ENCODE measurements around the gene SCAF11. TPM values are rescaled to one million over a fixed set of nuclear protein-coding genes. Genes with fewer than 3 reads are reported as not detected.

The SCAF11 gene
- total and polyA plus RNA-seq, 2 experiments from 2014 or later: 57.3 to 129 TPM

DNA sequence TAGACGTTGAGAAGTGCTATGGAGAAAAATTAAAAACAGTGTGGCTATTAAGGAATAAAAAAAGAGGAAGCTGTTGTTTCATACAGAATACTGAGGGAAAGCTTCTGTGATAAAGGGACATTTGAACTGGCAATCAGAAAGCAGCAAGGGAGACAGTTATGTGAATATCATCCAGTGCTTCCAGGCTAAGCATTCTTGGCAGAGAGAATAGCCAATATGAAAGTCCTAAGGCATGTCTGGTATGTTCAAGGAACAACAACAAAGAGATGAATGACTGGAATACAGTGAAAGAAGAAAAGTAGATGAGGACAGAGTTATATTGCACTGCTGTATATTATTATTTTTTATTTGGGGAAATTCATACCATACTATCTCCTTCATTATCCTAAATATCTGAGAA, 23.9 kb downstream of the SCAF11 start:
- Histone ChIP-seq H3K27me3 (no peaks in the 10 kb centered on the region), H3K4me1 (ENCODE audit: low read depth) (peaks cover 11% of the 10 kb centered on the region), H3K36me3 (peaks cover 3% of the 10 kb centered on the region), H3K27ac (peak overlapping the region; percentile 61), H3K4me3 (no peak overlapping the region), H3K9me3 (ENCODE audit: low read depth) (no peaks in the 10 kb centered on the region)
- TF ChIP-seq, protein P1, sequence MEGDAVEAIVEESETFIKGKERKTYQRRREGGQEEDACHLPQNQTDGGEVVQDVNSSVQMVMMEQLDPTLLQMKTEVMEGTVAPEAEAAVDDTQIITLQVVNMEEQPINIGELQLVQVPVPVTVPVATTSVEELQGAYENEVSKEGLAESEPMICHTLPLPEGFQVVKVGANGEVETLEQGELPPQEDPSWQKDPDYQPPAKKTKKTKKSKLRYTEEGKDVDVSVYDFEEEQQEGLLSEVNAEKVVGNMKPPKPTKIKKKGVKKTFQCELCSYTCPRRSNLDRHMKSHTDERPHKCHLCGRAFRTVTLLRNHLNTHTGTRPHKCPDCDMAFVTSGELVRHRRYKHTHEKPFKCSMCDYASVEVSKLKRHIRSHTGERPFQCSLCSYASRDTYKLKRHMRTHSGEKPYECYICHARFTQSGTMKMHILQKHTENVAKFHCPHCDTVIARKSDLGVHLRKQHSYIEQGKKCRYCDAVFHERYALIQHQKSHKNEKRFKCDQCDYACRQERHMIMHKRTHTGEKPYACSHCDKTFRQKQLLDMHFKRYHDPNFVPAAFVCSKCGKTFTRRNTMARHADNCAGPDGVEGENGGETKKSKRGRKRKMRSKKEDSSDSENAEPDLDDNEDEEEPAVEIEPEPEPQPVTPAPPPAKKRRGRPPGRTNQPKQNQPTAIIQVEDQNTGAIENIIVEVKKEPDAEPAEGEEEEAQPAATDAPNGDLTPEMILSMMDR (IDR thresholded peaks at IDR 0.05; ENCODE audit: low read depth, low read length): no peak
- DNase-seq (ENCODE audit: low read depth in 1 of 2, low spot score in 1 of 2): peak; percentile 38 to 80

DNA sequence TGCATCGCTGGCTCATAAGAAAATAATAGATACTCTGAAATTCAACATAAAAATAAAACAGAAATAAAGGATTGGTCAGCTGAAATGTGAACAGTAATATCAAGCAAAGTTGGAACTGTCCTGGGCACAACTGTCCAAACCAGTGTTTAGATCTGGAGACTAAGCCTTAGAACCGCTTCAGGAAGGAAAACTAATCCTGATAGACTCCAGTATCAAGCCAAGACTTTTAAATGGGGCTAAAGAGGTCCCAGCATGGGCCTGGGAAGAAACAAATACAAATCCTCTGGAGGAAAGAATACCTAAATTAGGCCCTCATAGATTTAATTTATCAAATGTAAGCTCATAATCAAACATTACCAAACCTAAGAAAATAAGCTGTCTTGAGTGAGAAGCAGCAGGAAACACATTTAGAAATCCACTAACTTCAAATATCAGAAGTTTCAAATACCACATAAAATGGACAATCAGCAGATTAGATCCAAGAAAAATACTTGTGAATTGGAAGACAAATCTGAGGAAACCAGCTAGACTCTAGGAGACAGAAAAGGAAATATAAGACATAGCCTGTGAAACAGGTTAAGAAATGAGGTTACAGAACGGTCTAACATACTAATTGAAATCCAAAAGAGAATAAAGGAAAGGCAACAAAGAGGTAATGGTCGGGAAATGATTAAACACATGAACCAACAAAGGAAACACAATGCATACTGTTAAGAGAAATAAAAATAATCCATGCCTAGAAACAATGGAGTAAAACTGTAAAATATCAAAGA, 27.6 kb downstream of the SCAF11 start:
- Histone ChIP-seq H3K4me3 (no peak overlapping the region), H3K9me3 (ENCODE audit: low read depth) (no peaks in the 10 kb centered on the region), H3K27me3 (no peaks in the 10 kb centered on the region), H3K27ac (no peak overlapping the region), H3K36me3 (peaks cover 3% of the 10 kb centered on the region), H3K4me1 (ENCODE audit: low read depth) (peaks cover 7% of the 10 kb centered on the region)
- TF ChIP-seq, protein P1 (IDR thresholded peaks at IDR 0.05; ENCODE audit: low read depth, low read length): no peak
- DNase-seq (ENCODE audit: low read depth in 1 of 2, low spot score in 1 of 2): no peak

DNA sequence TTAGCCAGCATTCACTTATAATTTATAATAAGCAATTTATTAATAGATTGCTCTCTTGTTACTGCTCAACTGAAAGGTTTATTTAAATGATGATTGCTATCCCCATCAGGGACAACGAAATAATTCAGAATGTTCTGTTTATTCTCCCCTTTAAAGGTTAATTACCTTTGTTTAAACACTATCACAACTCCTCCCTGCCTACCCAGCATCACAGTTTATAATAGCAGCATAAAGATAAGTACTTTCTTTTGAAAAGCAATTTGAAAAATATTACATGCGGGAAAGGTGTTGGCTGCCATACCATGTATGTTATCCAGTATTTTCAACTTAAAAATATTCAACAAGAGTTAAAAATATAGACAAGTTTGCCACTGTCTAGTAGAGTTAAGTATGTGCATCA, 30.6 kb downstream of the SCAF11 start:
- no peak for DNase-seq (ENCODE audit: low read depth in 1 of 2, low spot score in 1 of 2)
- TF ChIP-seq, protein P1 (IDR thresholded peaks at IDR 0.05; ENCODE audit: low read depth, low read length): no peak
- Histone ChIP-seq H3K27ac (no peak overlapping the region), H3K4me1 (ENCODE audit: low read depth) (no peaks in the 10 kb centered on the region), H3K9me3 (ENCODE audit: low read depth) (no peaks in the 10 kb centered on the region), H3K4me3 (no peak overlapping the region), H3K36me3 (peaks cover 3% of the 10 kb centered on the region), H3K27me3 (no peaks in the 10 kb centered on the region)

DNA sequence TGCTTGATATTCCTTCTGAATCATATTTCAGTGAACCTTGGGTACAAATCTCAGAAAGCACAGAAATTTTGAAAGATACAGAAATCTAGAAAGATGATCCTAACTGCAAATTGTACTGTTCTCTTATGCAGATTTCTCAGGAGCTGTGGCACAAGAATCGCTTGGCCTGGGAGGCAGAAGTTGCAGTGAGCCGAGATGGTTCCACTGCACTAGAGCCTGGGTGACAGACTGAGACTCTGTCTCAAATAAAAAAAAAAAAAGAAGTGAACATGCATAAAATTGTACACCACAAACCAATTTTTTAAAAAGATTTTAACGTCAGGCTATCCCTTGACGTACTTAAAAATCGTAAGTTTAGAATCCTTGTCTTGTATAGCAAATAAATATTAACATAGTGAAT, 31.3 kb downstream of the SCAF11 start:
- Histone ChIP-seq H3K36me3 (peaks cover 3% of the 10 kb centered on the region), H3K27me3 (no peaks in the 10 kb centered on the region), H3K27ac (no peak overlapping the region), H3K4me3 (no peak overlapping the region), H3K4me1 (ENCODE audit: low read depth) (no peaks in the 10 kb centered on the region), H3K9me3 (ENCODE audit: low read depth) (no peaks in the 10 kb centered on the region)
- no peak for DNase-seq (ENCODE audit: low read depth in 1 of 2, low spot score in 1 of 2)
- TF ChIP-seq, protein P1 (IDR thresholded peaks at IDR 0.05; ENCODE audit: low read depth, low read length): no peak

DNA sequence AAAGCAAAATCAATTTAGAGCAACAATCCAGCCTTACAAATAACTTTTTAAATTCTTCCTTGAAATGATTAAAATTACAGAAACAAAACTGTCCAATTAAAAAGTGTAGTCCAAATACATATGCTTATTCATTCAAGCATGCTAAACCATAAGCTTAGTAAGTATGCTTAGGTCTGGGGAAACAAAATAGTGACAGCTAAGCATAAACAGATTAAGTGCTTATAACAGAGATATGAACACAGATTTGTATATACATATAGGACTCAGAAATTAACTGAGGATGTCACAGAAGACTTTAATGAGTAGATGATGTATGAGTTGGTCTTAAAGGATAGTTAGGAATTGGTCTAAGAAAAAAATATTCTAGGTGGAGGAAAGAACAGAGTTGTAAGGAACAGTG, 41.8 kb downstream of the SCAF11 start:
- no peak for DNase-seq (ENCODE audit: low read depth in 1 of 2, low spot score in 1 of 2)
- H3K4me1 ChIP-seq (ENCODE audit: low read depth): no peaks in the 10 kb centered on the region
- H3K27me3 ChIP-seq: no peaks in the 10 kb centered on the region
- TF ChIP-seq, protein P1 (IDR thresholded peaks at IDR 0.05; ENCODE audit: low read depth, low read length): no peak
- no peak overlapping the region for H3K27ac ChIP-seq
- no peak overlapping the region for H3K4me3 ChIP-seq
- H3K36me3 ChIP-seq: peaks cover 36% of the 10 kb centered on the region
- no peaks in the 10 kb centered on the region for H3K9me3 ChIP-seq (ENCODE audit: low read depth)
